H7 (cell line): Measurements from ENCODE around the gene SYT7. TPM values are rescaled to one million over a fixed set of nuclear protein-coding genes. Genes with fewer than 3 reads are reported as not detected.

ENCODE experiments used
- DNase-seq: peaks from one replicate; pipeline ENCODE4 v3.0.0; 2012
- H3K27me3 ChIP-seq: 2 replicates; pipeline ENCODE4 v1.6.0; 2011; ENCODE audit warnings: mild to moderate bottlenecking, low read length; ENCODE audit not compliant: control insufficient read depth, insufficient read depth
- H3K36me3 ChIP-seq: replicated peaks from 2 replicates; pipeline ENCODE4 v1.5.1; 2011; ENCODE audit warnings: low read length; ENCODE audit not compliant: control insufficient read depth, insufficient read depth
- H3K4me3 ChIP-seq: 2 replicates; pipeline ENCODE4 v1.5.1; 2011; ENCODE audit warnings: low read depth, mild to moderate bottlenecking, control low read depth, low read length, moderate library complexity; ENCODE audit not compliant: insufficient read depth
- total RNA-seq: library from RNA; depleted of rRNA; stranded (reverse); fragments of >200 nt; shearing (Covaris generic); gene quantifications from 2 replicates; pipeline ENCODE4 v1.2.3, GENCODE V29; 2014

The SYT7 gene
- total RNA-seq, 1 experiment from 2014 or later, result 4.8 TPM

- DNase-seq, result no peak
- Histone ChIP-seq H3K36me3 (no peaks in the 10 kb centered on the region), H3K4me3 (no peak overlapping the region), H3K27me3 (peaks cover 13% of the 10 kb centered on the region; the same call in 1 of the 2 replicates)
Measured at GRCh38 chr11:61564936-61565696, 15.8 kb downstream of the SYT7 start.

GRCh38 chr11:61560751-61561150, 20.1 kb downstream of the SYT7 start:
- Histone ChIP-seq H3K36me3 (no peaks in the 10 kb centered on the region), H3K27me3 (peaks cover 8% of the 10 kb centered on the region), H3K4me3 (no peak overlapping the region)
- no peak for DNase-seq

GRCh38 chr11:61556621-61557020, 24.3 kb downstream of the SYT7 start:
- Histone ChIP-seq H3K36me3 (no peaks in the 10 kb centered on the region), H3K27me3 (peaks cover 22% of the 10 kb centered on the region), H3K4me3 (no peak overlapping the region)
- DNase-seq, result no peak

GRCh38 chr11:61555978-61556377, 24.9 kb downstream of the SYT7 start:
- peak; percentile 60 for DNase-seq
- H3K27me3 ChIP-seq, result peaks cover 22% of the 10 kb centered on the region
- H3K36me3 ChIP-seq, result no peaks in the 10 kb centered on the region
- H3K4me3 ChIP-seq, result peak overlapping the region; percentile 35; the same call in 1 of the 2 replicates

- Histone ChIP-seq H3K27me3 (peaks cover 22% of the 10 kb centered on the region), H3K36me3 (no peaks in the 10 kb centered on the region), H3K4me3 (peak overlapping the region; percentile 35)
- peak; percentile 96 for DNase-seq
Measured at GRCh38 chr11:61555051-61555969, 25.6 kb downstream of the SYT7 start.

- H3K4me3 ChIP-seq, result no peak overlapping the region
- peaks cover 22% of the 10 kb centered on the region for H3K27me3 ChIP-seq
- peak; percentile 60 for DNase-seq
- no peaks in the 10 kb centered on the region for H3K36me3 ChIP-seq
Measured at GRCh38 chr11:61554172-61554988, 26.5 kb downstream of the SYT7 start.

- DNase-seq, result peak; percentile 71
- Histone ChIP-seq H3K4me3 (no peak overlapping the region), H3K36me3 (no peaks in the 10 kb centered on the region), H3K27me3 (peaks cover 22% of the 10 kb centered on the region)
Measured at GRCh38 chr11:61553373-61554171, 27.3 kb downstream of the SYT7 start.

GRCh38 chr11:61552108-61552635, 28.7 kb downstream of the SYT7 start:
- H3K36me3 ChIP-seq, result no peaks in the 10 kb centered on the region
- H3K27me3 ChIP-seq, result peaks cover 22% of the 10 kb centered on the region
- no peak overlapping the region for H3K4me3 ChIP-seq
- peak; percentile 59 for DNase-seq

GRCh38 chr11:61551634-61552033, 29.2 kb downstream of the SYT7 start:
- peaks cover 22% of the 10 kb centered on the region for H3K27me3 ChIP-seq
- no peaks in the 10 kb centered on the region for H3K36me3 ChIP-seq
- no peak overlapping the region for H3K4me3 ChIP-seq
- peak; percentile 61 for DNase-seq

- Histone ChIP-seq H3K36me3 (no peaks in the 10 kb centered on the region), H3K4me3 (no peak overlapping the region), H3K27me3 (peaks cover 17% of the 10 kb centered on the region)
- peak; percentile 57 for DNase-seq
Measured at GRCh38 chr11:61550665-61551227, 30.1 kb downstream of the SYT7 start.

GRCh38 chr11:61549662-61550568, 31.0 kb downstream of the SYT7 start:
- DNase-seq, result peak; percentile 66
- Histone ChIP-seq H3K4me3 (no peak overlapping the region), H3K36me3 (no peaks in the 10 kb centered on the region), H3K27me3 (peaks cover 9% of the 10 kb centered on the region)

- H3K27me3 ChIP-seq, result peaks cover 2% of the 10 kb centered on the region; the same call in 1 of the 2 replicates
- H3K4me3 ChIP-seq, result no peak overlapping the region
- H3K36me3 ChIP-seq, result no peaks in the 10 kb centered on the region
- no peak for DNase-seq
Measured at GRCh38 chr11:61549177-61549576, 31.7 kb downstream of the SYT7 start.
